ENCODE results near the gene DCUN1D2. TPM values are rescaled to one million over a fixed set of nuclear protein-coding genes. Genes with fewer than 3 reads are reported as not detected.
A peak's percentile ranks its signal among the peaks of the same experiment; 100 is the strongest.

The DCUN1D2 gene
- total RNA-seq, 1 experiment from 2014 or later = 11.6 TPM

DNA sequence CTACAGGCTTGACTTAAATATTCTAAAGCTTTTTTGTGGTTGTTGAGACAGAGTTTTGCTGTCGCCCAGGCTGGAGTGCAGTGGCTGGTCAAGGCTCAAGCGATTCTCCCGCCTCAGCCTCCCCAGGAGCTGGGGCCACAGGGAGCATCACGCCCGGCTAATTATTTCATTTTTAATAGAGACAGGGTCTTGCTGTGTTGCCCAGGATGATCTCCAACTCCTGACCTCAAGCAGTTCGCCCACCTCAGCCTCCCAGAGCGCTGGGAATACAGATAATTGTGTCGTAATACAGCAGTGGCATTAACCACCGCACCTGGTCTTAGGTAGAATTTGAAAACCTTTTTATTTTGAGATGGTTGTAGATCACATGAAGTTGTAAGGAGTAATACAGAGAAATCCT, 1.5 kb upstream of the DCUN1D2 start:
- peak overlapping the region; percentile 85 for H3K4me2 ChIP-seq (ENCODE audit: low read length)
- no peak for TF ChIP-seq EZH2 (IDR thresholded peaks at IDR 0.05; ENCODE audit: low read length, unreplicated experiment)
- TF ChIP-seq CTCF (conservative IDR thresholded peaks at IDR 0.05; ENCODE audit: low read depth, low read length) = no peak
- no peak for TF ChIP-seq EZH2phosphoT487 (IDR thresholded peaks at IDR 0.05; ENCODE audit: borderline replicate concordance, low read length)
- H4K20me1 ChIP-seq (ENCODE audit: low read length) = peaks cover 13% of the 10 kb centered on the region; the same call in 1 of the 2 replicates
- H3K79me2 ChIP-seq (ENCODE audit: low read length) = peaks cover 83% of the 10 kb centered on the region
- no TSS peak for BruUV-seq (replicated peaks)
- H3K4me3 ChIP-seq (ENCODE audit: low read length) = peak overlapping the region; percentile 92
- peaks cover 18% of the 10 kb centered on the region; the same call in 1 of the 2 replicates for H3K36me3 ChIP-seq (ENCODE audit: low read depth, low read length)
- no peaks in the 10 kb centered on the region for H3K9me3 ChIP-seq (ENCODE audit: low read length)
- H3K27ac ChIP-seq (ENCODE audit: low read length) = peak overlapping the region; percentile 94
- no peaks in the 10 kb centered on the region for H3K9me2 ChIP-seq (replicated peaks; ENCODE audit: low read length)
- CTCF ChIA-PET = no interaction called here
- H2AFZ ChIP-seq (ENCODE audit: low read length) = no peak overlapping the region
- intact Hi-C loops (cut with micrococcal nuclease) = loop anchor here (2.0 kb wide), 1 partner anchor 43 kb away; no protein-coding TSS in a partner anchor
- no peak for ATAC-seq
- H3K27me3 ChIP-seq (ENCODE audit: low read length) = no peaks in the 10 kb centered on the region
- DNase-seq = no peak
- peak overlapping the region; percentile 93 for H3K9ac ChIP-seq (ENCODE audit: low read length)
- POLR2A ChIA-PET (ENCODE audit: unreplicated experiment) = no interaction called here
- H3K4me1 ChIP-seq (ENCODE audit: insufficient read depth, low read length) = peaks cover 63% of the 10 kb centered on the region
- peaks cover 9% of the 10 kb centered on the region for H3F3A ChIP-seq (ENCODE audit: low read length, unreplicated experiment)

- POLR2A ChIA-PET (ENCODE audit: unreplicated experiment) = no interaction called here
- DNase-seq (peak; percentile 11), ATAC-seq (peak; percentile 4)
- Histone ChIP-seq H3K9ac (ENCODE audit: low read length) (peak overlapping the region; percentile 93), H3F3A (ENCODE audit: low read length, unreplicated experiment) (peaks cover 9% of the 10 kb centered on the region), H3K4me3 (ENCODE audit: low read length) (peak overlapping the region; percentile 92), H3K4me1 (ENCODE audit: insufficient read depth, low read length) (peaks cover 58% of the 10 kb centered on the region), H3K9me3 (ENCODE audit: low read length) (no peaks in the 10 kb centered on the region), H3K9me2 (replicated peaks; ENCODE audit: low read length) (no peaks in the 10 kb centered on the region), H3K27me3 (ENCODE audit: low read length) (no peaks in the 10 kb centered on the region), H2AFZ (ENCODE audit: low read length) (peak overlapping the region; percentile 71; the same call in 1 of the 2 replicates), H3K4me2 (ENCODE audit: low read length) (peak overlapping the region; percentile 85), H4K20me1 (ENCODE audit: low read length) (peaks cover 13% of the 10 kb centered on the region; the same call in 1 of the 2 replicates), H3K79me2 (ENCODE audit: low read length) (peaks cover 83% of the 10 kb centered on the region), H3K27ac (ENCODE audit: low read length) (peak overlapping the region; percentile 94), H3K36me3 (ENCODE audit: low read depth, low read length) (peaks cover 14% of the 10 kb centered on the region; the same call in 1 of the 2 replicates)
- no TSS peak for BruUV-seq (replicated peaks)
- CTCF ChIA-PET = no interaction called here
- TF ChIP-seq CTCF (conservative IDR thresholded peaks at IDR 0.05; ENCODE audit: low read depth, low read length) = no peak
- no peak for TF ChIP-seq EZH2 (IDR thresholded peaks at IDR 0.05; ENCODE audit: low read length, unreplicated experiment)
- TF ChIP-seq EZH2phosphoT487 (IDR thresholded peaks at IDR 0.05; ENCODE audit: borderline replicate concordance, low read length) = no peak
- intact Hi-C loops (cut with micrococcal nuclease) = loop anchor here (2.0 kb wide), 1 partner anchor 43 kb away; no protein-coding TSS in a partner anchor
These were observed 940 bp upstream of the DCUN1D2 start for GRCh38 chr13:113491418-113491883.

Data from PC-3 (cell line).